HG03135 (cell line): Measurements from ENCODE around the gene TMEM108.

Experiments
- ATAC-seq: cut with Tn5 transposase; IDR thresholded peaks from one replicate; pipeline ENCODE4 v1.9.1; 2021; ENCODE audit warnings: mild to moderate bottlenecking, moderate library complexity; ENCODE audit not compliant: unreplicated experiment

TMEM108 gene

DNA sequence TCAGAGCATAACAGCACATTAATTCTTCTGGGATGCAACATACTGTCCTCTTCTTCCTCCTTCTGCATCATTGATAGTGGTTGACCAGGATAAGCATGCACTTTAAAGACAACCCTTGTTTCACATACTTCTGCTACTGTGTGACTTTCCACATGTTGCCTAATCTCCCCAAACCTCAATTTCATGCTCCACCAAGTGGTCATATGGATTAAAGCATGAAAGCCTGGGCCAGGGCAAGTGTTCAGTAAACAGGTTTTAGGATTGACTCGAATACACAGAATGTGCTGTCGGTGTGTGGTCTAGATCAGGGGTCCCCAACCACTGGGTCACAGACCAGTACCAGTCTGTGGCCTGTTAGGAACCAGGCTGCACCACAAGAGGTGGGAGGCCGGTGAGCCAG lies 339.2 kb downstream of the TMEM108 start:
- no peak for ATAC-seq

DNA sequence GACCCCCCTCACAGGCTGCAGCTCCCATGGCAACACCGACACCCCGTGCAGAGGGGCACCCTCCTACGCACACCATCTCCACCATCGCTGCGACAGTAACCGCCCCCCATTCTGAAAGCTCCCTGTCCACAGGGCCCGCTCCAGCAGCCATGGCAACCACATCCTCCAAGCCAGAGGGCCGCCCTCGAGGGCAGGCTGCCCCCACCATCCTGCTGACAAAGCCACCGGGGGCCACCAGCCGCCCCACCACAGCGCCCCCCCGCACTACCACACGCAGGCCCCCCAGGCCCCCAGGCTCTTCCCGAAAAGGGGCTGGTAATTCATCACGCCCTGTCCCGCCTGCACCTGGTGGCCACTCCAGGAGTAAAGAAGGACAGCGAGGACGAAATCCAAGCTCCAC lies 341.7 kb downstream of the TMEM108 start:
- no peak for ATAC-seq

GRCh38 chr3:133380481-133381225 lies 342.5 kb downstream of the TMEM108 start:
- no peak for ATAC-seq

DNA sequence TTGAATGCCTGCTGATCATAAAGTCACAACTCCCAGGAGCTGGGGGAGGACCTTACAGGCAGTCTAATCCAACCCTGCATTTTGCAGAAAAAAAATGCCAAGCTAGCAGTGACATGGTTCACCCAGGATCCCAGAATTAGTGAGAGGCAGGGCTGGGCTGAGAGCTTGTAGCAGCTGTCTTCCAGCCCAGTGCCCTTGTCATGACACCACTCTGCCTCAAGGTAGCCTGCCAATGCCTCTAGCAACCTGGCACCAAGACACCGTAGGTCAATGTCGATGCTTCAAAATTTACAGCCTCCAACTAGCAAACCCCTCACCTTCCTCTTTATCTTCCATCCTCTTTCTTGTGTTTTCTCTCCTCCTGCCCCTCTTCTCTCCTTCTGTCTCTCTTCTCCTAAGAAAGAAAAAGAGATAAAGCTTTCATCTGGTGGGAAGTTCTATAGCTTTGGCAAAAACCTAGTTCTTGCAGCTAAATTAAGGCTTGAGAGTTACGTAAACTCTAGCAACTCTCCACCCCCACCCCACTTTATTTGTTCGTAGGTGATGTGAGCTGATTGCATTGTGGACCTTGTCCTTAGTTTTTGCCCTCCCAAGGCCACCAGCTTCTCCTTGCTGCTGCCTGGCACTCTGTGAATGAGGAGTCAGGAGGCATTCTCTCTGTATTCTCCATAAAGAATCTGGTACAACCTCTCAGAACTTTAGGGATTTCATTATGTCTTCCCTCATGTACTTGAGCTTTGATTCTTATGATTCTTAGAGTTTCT lies 343.3 kb downstream of the TMEM108 start:
- ATAC-seq: no peak

GRCh38 chr3:133383175-133383574 lies 345.0 kb downstream of the TMEM108 start:
- ATAC-seq: no peak

DNA sequence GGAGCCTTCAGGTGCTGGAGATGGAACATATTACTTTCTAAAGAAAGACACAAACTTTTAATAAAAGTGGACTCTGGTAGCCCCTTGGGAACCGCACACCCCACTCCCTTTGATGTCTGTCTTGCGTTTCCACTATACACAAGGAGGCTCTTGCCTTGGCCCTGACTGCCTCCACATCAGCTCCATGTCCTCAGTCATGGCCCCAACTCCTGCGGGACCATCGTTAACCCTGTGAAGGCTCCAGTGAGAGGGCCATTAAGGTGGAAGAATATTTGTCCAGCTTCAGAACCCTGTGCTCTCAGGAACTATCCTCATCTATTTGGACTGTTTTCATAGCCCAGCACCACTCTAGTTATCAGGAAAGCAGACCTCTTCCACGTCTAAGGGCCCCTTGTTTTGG lies 345.6 kb downstream of the TMEM108 start:
- ATAC-seq: no peak

- ATAC-seq: no peak
Measured at GRCh38 chr3:133384331-133385027, 346.3 kb downstream of the TMEM108 start.

DNA sequence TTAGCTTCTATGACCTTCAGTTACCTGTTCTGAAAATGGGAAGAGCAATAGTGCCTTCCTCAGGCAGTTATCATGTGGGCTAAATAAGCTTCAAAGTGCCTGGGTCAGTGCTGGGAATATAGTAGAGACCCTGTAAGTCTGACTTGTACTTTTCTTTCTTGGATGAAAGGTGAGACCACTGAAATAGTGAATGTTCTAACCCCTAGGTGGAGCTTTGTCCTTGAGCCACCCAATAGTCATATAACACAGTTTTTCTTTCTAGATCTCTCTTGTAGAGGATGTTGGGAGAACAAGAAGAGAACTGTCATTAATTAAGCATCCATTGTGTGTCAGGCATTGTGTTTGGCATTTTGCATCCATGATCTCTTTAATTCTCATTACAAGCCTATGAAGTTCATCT lies 348.7 kb downstream of the TMEM108 start:
- no peak for ATAC-seq

DNA sequence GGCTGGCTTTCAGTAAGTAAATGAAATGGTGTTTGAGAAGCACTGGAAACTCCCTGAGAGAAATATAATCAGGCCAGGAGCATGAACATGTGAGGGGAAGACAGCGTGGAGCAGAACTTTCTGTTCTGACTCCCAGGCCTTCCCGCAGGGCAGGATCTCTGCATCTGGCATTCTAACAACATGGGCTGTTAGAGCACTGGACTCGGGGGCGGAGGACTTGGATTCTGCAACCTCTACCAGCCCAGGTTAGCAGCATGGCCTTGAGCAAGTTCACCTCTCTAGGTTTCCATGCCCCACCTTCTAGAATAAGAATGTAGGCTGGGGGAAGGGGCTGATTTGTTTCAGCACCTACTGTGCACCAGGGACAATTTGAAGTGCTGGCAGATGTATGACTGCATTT lies 349.1 kb downstream of the TMEM108 start:
- ATAC-seq: no peak

DNA sequence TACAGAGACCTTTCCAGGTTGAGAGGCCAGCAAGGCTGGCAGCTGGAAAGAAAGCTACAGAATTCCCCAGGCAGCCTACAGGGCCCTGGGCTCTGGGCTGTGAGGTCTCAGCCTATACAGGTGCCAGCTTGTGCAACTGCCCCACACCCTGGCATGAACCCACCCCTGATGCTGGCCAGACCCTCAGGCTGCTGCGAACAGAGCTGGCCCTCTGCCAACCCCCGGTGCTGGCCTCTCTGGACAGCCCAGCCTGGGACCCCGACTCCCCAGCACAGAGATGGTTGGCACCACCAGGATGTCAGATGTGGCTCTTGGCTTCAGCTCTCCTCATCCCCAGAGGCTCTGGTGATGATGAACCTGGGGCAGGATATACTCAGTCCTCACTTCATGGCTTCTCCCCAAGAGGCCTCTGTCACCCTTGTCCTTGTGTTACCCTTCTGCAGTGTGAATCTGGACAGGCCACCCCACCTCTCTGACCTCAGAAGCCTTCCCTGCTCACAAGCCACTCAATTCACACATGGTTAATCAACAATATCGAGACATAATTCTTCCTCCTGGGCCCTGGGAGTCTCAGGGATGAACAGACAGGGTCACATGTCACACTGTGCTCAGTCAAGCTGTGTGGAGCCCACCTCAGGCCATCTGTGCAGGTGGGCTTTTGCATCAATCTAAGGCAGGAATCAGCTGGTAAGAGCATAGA lies 350.7 kb downstream of the TMEM108 start:
- ATAC-seq: no peak

- no peak for ATAC-seq
Measured at GRCh38 chr3:133390715-133391114, 352.5 kb downstream of the TMEM108 start.

DNA sequence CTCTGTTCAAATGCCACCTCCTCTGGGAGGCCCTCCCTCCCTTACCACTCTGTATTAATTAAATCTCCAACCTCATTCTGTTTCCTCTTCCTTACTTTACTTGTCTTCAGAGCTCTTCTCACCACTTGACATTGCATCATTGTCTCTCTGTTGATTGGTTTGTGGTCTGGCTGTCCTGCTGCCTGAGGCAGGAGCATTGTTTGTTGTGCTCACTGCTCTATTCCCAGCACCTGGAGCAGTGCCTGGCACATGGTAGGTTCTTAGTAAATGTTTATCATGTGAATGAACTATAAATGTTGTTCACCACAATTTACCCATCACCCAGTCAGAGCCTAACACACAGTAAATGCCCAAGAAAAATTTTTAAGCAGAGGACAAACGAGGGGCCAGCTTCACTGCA lies 355.0 kb downstream of the TMEM108 start:
- ATAC-seq: no peak

DNA sequence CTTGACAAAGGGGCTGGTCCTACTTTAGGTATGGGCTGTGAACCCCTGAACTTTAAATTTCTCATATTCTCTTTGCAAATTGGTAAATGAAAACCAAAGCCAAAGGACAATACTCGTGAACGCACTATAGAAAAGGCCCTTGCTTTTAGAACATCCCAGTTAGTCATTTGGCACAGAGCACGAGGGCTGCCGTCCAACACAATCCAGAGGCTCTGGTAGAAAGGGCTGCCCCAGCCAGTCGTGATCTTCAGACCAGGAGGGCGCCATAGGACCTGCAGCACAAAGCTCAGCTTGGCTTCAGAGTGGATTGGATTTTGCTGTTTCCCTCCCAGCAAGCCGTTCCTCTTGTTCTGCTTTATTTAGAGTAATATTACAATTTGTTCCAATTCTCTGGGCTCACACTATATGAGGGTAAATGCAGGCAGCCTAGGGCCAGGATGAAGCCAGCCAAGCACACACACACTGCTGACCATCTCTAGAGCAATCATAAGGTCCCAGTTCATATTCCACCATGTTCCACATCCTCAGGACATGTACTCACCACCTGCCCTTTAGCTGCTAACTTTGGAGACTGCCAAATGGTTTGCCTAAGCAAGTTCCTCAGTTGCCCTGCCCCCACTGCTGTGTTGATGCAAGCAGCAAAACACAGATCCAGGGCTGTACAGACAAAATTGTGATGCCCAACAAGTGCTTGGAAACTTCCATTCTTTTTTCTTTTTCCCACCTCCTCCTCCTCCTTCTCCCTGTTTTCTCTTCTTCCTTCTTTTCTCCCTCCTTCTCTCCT lies 355.7 kb downstream of the TMEM108 start:
- ATAC-seq: no peak

DNA sequence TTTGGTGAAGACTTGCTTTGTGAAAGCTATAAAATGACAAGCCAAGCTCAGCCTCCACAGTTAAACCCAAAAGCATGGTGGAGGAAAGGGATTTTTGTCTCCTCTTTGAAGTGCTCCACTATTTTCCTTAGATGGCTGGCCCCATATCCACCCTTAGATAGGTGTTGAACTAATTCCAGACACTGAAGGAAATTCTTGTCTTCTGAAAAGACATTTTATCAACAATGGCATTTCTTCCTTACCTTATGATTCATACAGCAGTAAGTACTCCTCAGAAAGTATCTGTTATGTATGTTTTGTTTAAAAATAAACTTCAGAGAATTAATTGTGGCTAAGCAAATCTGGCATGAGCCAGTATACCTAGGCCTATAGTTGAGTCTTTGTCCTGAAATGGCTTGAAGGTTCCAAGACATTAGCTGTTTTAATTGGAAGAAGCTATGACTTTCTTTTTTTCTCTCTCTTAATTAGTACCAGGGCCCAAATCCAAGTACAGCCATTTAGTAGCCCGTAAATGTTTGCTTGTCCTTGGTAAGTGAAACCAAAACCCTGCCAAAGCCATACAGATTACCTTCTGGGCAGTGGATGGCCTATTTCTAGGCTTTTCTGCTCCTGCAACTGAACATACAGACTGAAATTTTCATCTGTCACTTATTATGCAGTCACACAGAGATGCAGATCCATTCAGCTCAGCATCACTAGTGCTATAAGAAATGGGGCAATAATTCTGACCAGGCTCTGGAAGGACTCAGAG lies 356.5 kb downstream of the TMEM108 start:
- no peak for ATAC-seq

DNA sequence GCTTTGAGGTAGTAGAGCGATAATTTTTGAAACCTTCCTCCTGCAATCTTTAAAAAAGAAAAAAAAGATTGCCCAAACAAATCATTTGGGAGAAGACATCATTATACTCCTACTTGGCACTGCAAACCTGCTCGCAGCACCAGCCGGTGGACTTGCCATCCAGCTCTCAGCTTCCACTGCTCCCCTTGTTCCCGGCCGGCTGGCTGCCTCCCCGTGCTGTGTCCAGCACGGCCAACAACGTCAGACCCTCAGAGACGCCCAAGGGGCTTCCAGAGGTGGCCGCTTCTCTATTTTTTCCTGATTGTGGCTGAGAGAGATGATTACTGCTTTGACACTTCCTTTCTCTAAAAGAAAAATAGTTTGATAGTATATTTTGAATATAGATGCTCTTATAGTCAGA lies 358.7 kb downstream of the TMEM108 start:
- ATAC-seq: no peak

DNA sequence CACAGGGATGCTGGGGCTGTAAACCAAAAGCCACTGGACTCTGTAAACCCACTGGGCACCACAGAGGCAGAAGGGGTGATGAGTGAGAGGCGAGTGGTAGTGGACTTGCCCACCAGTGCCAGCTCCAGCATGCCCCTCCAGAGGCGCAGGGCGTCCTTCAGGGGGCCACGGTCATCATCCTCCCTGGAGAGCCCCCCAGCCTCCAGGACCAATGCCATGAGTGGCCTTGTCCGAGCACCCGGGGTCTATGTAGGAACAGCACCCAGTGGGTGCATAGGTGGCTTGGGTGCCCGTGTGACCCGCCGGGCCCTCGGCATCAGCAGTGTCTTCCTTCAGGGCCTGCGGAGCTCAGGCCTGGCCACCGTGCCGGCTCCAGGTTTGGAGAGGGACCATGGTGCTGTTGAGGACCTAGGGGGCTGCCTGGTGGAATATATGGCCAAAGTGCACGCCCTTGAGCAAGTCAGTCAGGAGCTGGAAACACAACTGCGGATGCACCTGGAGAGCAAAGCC lies 361.9 kb downstream of the TMEM108 start, which contains the start of gene BFSP2:
Gene BFSP2 (plus strand): TSS at position 51 of the 510 bp plus-strand sequence. CDS start 28 bp downstream, at position 79.
- ATAC-seq: no peak

DNA sequence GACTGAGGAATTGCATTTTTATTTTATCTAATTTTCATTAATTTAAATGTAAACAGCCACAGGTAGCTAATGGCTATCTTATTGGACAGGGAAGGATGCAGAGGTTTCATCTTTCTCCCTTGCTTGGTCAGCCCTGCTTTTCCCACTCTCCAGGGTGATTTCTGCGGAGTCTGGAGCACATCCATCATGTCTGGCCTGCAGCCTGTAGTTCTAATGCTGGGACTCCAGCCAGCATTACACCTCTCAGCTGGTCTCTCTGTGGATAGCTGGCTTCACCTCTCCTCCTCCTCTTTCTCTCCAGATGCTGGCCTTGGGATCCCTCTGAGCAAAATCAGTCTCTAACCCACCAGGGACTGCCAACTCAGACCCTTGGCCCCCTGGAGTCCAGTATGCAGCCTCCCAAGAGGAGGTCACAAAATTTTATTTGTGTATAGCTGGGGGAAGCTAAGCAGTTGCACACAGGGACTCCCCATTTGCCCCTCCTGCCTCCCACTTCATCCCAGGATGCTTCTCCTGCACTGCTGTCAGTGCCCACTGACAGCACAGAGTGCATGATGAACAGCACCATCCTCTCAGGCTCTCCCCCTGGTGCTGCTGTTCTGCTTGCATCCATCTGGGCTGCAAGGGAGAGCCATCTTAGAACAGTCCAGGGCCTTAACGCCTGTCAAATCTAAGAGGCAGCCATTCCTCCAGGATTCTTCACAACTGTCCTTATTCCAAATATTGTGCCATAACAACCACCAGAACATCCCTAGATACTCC lies 363.4 kb downstream of the TMEM108 start:
- no peak for ATAC-seq

- ATAC-seq: no peak
Measured at GRCh38 chr3:133404920-133405319, 366.7 kb downstream of the TMEM108 start.

DNA sequence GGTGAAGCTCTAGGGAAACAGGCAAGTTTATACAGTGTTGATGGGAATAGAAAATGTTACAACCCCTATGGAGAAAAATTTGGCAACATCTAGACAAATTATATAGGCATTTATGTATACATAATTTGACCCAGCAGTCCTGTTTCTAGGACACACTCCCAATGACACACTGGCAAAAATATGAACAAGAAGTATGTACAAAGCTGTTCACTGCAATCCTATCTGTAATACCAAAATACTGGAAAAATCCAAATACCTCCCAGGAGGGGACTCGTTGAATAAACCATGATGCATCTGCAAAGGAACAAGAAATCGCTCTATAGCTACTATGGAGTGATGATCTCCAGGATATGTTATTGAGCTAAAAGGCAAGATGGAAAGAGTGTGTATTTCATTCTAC lies 370.2 kb downstream of the TMEM108 start:
- ATAC-seq: no peak
